K562 (cell line): ENCODE measurements around the gene NLRC3. TPM values are rescaled to one million over a fixed set of nuclear protein-coding genes. Genes with fewer than 3 reads are reported as not detected.

Experiments
- BRD4 ChIP-seq: fragments of 200-600 bp; sonication (generic); IDR thresholded peaks from 2 replicates; pipeline ENCODE4 v1.6.1; 2017; ENCODE audit warnings: inconsistent platforms
- GTF2F1 ChIP-seq: IDR thresholded peaks from 2 replicates; pipeline ENCODE4 v1.6.1; 2011; ENCODE audit warnings: low read depth, low read length, improper control_type of control experiment
- LEF1 ChIP-seq: fragments of 450-650 bp; IDR thresholded peaks from 2 replicates; pipeline ENCODE4 v1.6.1; 2016; ENCODE audit warnings: mild to moderate bottlenecking
- polyA plus RNA-seq, 8 experiments: library from polyadenylated mRNA; depleted of rRNA in 4 of 8; stranded (reverse) in 5 of 8; unstranded in 3 of 8; fragments of >200 nt; fragmentation: Nextera tagmentation in 2 of 8; fragmentation: Illumina TruSeq in 1 of 8; extraction: Ambion mirVana in 2 of 8; extraction: Trizol in 1 of 8; gene quantifications; 2 replicates each; pipeline versions ENCODE4 v1.2.1 to v1.2.3, GENCODE V29; 2011 to 2014; ENCODE audit warnings: inconsistent platforms in 1 of 8, missing spikeins in 1 of 8
- total RNA-seq, 7 experiments: library from RNA; depleted of rRNA in 6 of 7; stranded (reverse); fragments of >200 nt in 6 of 7; fragmentation: Illumina TruSeq in 2 of 7; extraction: Trizol in 2 of 7; gene quantifications; 2 replicates each; pipeline versions ENCODE4 v1.2.1 to v1.2.3, GENCODE V29; 2011 to 2021; ENCODE audit warnings: low replicate concordance in 1 of 7
- TF ChIP-seq, protein P1 (sequence below), 2 experiments: fragments of 450-650 bp; formaldehyde crosslinking in 1 of 2; IDR thresholded peaks; 2 replicates each; pipeline versions ENCODE4 v1.4.0 to v1.6.1; 2014 to 2020; ENCODE audit warnings: mild to moderate bottlenecking in 2 of 2, borderline replicate concordance in 1 of 2, low read depth in 1 of 2
- TF ChIP-seq, protein P2 (sequence below): fragments of 450-650 bp; IDR thresholded peaks from 2 replicates; pipeline ENCODE4 v1.6.1; 2018; ENCODE audit not compliant: partially characterized antibody
- TF ChIP-seq, protein P3 (sequence below): sonication (generic); formaldehyde crosslinking; IDR thresholded peaks from 2 replicates; pipeline ENCODE4 v1.8.0; 2022; ENCODE audit warnings: missing genetic modification reagents, mild to moderate bottlenecking, borderline replicate concordance
- TF ChIP-seq, protein P4 (sequence below): sonication (generic); formaldehyde crosslinking; IDR thresholded peaks from 2 replicates; pipeline ENCODE4 v1.8.0; 2023; ENCODE audit warnings: mild to moderate bottlenecking, missing genetic modification reagents

The NLRC3 gene
- total and polyA plus RNA-seq, 9 of the 15 experiments (the other 6 are each of a cell fraction or from before 2014, with no cell fraction given) = 0.03 to 0.13 (median 0.03) TPM; not detected in 4

DNA sequence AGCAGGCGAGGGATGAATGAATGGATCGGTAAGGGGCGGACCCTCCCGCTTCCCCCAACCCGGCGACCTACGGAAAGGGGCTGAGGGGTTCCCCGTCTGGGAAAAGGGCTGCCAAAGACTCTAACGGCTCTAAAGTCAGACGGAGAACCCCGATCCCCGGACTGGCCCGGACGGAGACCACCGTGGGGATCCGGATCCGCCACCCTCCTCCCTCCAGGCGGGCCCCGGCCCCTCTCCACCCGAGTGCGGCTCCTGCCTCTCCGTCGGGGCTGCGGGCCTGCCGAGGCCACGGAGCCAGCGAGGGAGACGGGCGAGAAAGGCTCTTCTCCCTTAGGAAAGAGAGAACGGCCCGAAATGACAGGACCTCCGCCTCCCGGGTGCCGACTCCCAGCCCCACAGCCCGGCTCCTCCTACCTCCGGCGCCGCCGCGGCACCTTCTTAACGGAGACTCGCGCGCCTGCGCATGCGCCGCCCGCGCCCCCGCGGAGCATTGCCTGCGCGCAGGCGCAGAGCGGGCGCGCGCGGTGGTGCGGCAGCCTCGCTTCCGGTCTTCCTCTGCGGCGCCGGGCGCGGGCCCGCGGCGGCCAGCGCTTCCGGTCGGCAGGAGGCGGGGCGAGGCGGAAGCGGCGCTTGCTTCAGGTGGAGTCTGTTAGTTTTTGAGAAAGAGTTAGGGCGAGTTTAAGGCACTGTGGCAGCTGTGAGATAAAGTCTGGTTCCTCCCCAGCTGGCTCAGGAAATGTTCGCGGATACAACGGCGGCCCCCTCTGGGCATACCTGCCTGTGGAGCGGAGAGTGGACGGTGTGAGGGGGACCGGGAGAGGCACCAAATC, 34.2 kb upstream of the NLRC3 start, which contains the start of gene SLX4 (continued):
- TF ChIP-seq, protein P1, sequence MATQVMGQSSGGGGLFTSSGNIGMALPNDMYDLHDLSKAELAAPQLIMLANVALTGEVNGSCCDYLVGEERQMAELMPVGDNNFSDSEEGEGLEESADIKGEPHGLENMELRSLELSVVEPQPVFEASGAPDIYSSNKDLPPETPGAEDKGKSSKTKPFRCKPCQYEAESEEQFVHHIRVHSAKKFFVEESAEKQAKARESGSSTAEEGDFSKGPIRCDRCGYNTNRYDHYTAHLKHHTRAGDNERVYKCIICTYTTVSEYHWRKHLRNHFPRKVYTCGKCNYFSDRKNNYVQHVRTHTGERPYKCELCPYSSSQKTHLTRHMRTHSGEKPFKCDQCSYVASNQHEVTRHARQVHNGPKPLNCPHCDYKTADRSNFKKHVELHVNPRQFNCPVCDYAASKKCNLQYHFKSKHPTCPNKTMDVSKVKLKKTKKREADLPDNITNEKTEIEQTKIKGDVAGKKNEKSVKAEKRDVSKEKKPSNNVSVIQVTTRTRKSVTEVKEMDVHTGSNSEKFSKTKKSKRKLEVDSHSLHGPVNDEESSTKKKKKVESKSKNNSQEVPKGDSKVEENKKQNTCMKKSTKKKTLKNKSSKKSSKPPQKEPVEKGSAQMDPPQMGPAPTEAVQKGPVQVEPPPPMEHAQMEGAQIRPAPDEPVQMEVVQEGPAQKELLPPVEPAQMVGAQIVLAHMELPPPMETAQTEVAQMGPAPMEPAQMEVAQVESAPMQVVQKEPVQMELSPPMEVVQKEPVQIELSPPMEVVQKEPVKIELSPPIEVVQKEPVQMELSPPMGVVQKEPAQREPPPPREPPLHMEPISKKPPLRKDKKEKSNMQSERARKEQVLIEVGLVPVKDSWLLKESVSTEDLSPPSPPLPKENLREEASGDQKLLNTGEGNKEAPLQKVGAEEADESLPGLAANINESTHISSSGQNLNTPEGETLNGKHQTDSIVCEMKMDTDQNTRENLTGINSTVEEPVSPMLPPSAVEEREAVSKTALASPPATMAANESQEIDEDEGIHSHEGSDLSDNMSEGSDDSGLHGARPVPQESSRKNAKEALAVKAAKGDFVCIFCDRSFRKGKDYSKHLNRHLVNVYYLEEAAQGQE (IDR thresholded peaks at IDR 0.05; ENCODE audit: borderline replicate concordance) = no peak
- TF ChIP-seq, protein P1 (CRISPR knock-in tag; IDR thresholded peaks at IDR 0.05; ENCODE audit: low read depth) = no peak
- TF ChIP-seq BRD4 (no peak), GTF2F1 (no peak; the same call in 1 of the 2 replicates), LEF1 (no peak)
- TF ChIP-seq, protein P2, sequence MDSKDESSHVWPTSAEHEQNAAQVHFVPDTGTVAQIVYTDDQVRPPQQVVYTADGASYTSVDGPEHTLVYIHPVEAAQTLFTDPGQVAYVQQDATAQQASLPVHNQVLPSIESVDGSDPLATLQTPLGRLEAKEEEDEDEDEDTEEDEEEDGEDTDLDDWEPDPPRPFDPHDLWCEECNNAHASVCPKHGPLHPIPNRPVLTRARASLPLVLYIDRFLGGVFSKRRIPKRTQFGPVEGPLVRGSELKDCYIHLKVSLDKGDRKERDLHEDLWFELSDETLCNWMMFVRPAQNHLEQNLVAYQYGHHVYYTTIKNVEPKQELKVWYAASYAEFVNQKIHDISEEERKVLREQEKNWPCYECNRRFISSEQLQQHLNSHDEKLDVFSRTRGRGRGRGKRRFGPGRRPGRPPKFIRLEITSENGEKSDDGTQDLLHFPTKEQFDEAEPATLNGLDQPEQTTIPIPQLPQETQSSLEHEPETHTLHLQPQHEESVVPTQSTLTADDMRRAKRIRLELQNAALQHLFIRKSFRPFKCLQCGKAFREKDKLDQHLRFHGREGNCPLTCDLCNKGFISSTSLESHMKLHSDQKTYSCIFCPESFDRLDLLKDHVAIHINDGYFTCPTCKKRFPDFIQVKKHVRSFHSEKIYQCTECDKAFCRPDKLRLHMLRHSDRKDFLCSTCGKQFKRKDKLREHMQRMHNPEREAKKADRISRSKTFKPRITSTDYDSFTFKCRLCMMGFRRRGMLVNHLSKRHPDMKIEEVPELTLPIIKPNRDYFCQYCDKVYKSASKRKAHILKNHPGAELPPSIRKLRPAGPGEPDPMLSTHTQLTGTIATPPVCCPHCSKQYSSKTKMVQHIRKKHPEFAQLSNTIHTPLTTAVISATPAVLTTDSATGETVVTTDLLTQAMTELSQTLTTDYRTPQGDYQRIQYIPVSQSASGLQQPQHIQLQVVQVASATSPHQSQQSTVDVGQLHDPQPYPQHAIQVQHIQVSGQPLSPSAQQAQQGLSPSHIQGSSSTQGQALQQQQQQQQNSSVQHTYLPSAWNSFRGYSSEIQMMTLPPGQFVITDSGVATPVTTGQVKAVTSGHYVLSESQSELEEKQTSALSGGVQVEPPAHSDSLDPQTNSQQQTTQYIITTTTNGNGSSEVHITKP = no peak
- TF ChIP-seq, protein P3, sequence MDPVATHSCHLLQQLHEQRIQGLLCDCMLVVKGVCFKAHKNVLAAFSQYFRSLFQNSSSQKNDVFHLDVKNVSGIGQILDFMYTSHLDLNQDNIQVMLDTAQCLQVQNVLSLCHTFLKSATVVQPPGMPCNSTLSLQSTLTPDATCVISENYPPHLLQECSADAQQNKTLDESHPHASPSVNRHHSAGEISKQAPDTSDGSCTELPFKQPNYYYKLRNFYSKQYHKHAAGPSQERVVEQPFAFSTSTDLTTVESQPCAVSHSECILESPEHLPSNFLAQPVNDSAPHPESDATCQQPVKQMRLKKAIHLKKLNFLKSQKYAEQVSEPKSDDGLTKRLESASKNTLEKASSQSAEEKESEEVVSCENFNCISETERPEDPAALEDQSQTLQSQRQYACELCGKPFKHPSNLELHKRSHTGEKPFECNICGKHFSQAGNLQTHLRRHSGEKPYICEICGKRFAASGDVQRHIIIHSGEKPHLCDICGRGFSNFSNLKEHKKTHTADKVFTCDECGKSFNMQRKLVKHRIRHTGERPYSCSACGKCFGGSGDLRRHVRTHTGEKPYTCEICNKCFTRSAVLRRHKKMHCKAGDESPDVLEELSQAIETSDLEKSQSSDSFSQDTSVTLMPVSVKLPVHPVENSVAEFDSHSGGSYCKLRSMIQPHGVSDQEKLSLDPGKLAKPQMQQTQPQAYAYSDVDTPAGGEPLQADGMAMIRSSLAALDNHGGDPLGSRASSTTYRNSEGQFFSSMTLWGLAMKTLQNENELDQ (CRISPR knock-in tag) = no peak
- TF ChIP-seq, protein P4, sequence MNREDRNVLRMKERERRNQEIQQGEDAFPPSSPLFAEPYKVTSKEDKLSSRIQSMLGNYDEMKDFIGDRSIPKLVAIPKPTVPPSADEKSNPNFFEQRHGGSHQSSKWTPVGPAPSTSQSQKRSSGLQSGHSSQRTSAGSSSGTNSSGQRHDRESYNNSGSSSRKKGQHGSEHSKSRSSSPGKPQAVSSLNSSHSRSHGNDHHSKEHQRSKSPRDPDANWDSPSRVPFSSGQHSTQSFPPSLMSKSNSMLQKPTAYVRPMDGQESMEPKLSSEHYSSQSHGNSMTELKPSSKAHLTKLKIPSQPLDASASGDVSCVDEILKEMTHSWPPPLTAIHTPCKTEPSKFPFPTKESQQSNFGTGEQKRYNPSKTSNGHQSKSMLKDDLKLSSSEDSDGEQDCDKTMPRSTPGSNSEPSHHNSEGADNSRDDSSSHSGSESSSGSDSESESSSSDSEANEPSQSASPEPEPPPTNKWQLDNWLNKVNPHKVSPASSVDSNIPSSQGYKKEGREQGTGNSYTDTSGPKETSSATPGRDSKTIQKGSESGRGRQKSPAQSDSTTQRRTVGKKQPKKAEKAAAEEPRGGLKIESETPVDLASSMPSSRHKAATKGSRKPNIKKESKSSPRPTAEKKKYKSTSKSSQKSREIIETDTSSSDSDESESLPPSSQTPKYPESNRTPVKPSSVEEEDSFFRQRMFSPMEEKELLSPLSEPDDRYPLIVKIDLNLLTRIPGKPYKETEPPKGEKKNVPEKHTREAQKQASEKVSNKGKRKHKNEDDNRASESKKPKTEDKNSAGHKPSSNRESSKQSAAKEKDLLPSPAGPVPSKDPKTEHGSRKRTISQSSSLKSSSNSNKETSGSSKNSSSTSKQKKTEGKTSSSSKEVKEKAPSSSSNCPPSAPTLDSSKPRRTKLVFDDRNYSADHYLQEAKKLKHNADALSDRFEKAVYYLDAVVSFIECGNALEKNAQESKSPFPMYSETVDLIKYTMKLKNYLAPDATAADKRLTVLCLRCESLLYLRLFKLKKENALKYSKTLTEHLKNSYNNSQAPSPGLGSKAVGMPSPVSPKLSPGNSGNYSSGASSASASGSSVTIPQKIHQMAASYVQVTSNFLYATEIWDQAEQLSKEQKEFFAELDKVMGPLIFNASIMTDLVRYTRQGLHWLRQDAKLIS (CRISPR knock-in tag) = no peak
